ENCODE results near the gene CACNA2D3. TPM values are rescaled to one million over a fixed set of nuclear protein-coding genes. Genes with fewer than 3 reads are reported as not detected.

Gene CACNA2D3
- polyA plus RNA-seq, 1 donor from 2014 or later, result 26.2 TPM

GRCh38 chr3:54511766-54512365 lies 389.5 kb downstream of the CACNA2D3 start:
- Histone ChIP-seq H3K27me3 (ENCODE audit: insufficient read depth, low read depth, low read length) (no peaks in the 10 kb centered on the region), H2AFZ (ENCODE audit: low read depth, low read length) (no peak overlapping the region), H3K4me2 (ENCODE audit: low read length) (no peak overlapping the region), H3K9ac (ENCODE audit: low read length) (no peak overlapping the region), H3K36me3 (ENCODE audit: insufficient read depth, low read length) (no peaks in the 10 kb centered on the region), H3K9me2 (ENCODE audit: insufficient read depth, low read length) (no peaks in the 10 kb centered on the region), H3F3A (ENCODE audit: insufficient read depth, low read length, poor library complexity, severe bottlenecking) (no peaks in the 10 kb centered on the region), H3K27ac (ENCODE audit: low read length) (no peak overlapping the region), H4K20me1 (ENCODE audit: insufficient read depth) (no peaks in the 10 kb centered on the region), H3K9me3 (ENCODE audit: low read length) (no peaks in the 10 kb centered on the region), H3K79me2 (replicated peaks; ENCODE audit: insufficient read depth, low read length) (no peaks in the 10 kb centered on the region), H3K4me3 (ENCODE audit: low read length) (no peak overlapping the region)
- TF ChIP-seq TAF1 (IDR thresholded peaks at IDR 0.05; ENCODE audit: low read depth), result no peak
- TF ChIP-seq REST (IDR thresholded peaks at IDR 0.05; ENCODE audit: borderline replicate concordance), result no peak
- no peak for TF ChIP-seq RAD21 (conservative IDR thresholded peaks at IDR 0.05)
- no peak for TF ChIP-seq SMC3 (conservative IDR thresholded peaks at IDR 0.05; ENCODE audit: poor library complexity)
- no peak for TF ChIP-seq EZH2 (IDR thresholded peaks at IDR 0.05; ENCODE audit: borderline replicate concordance, insufficient read depth, low read length, poor library complexity, severe bottlenecking)
- no peak for TF ChIP-seq POLR2AphosphoS5 (IDR thresholded peaks at IDR 0.05)
- TF ChIP-seq CTCF (IDR thresholded peaks at IDR 0.05; ENCODE audit: poor library complexity, severe bottlenecking), result no peak
- TF ChIP-seq MXI1 (conservative IDR thresholded peaks at IDR 0.05; ENCODE audit: poor library complexity, severe bottlenecking), result no peak
- TF ChIP-seq EP300 (conservative IDR thresholded peaks at IDR 0.05; ENCODE audit: poor library complexity, severe bottlenecking), result no peak

- no peaks in the 10 kb centered on the region for H3K79me2 ChIP-seq (replicated peaks; ENCODE audit: insufficient read depth, low read length)
- H4K20me1 ChIP-seq (ENCODE audit: insufficient read depth), result no peaks in the 10 kb centered on the region
- no peak for TF ChIP-seq RAD21 (conservative IDR thresholded peaks at IDR 0.05)
- no peak for TF ChIP-seq TAF1 (IDR thresholded peaks at IDR 0.05; ENCODE audit: low read depth)
- no peak for TF ChIP-seq POLR2AphosphoS5 (IDR thresholded peaks at IDR 0.05)
- TF ChIP-seq SMC3 (conservative IDR thresholded peaks at IDR 0.05; ENCODE audit: poor library complexity), result no peak
- no peak for TF ChIP-seq EP300 (conservative IDR thresholded peaks at IDR 0.05; ENCODE audit: poor library complexity, severe bottlenecking)
- TF ChIP-seq REST (IDR thresholded peaks at IDR 0.05; ENCODE audit: borderline replicate concordance), result no peak
- TF ChIP-seq EZH2 (IDR thresholded peaks at IDR 0.05; ENCODE audit: borderline replicate concordance, insufficient read depth, low read length, poor library complexity, severe bottlenecking), result no peak
- no peak for TF ChIP-seq CTCF (IDR thresholded peaks at IDR 0.05; ENCODE audit: poor library complexity, severe bottlenecking)
- TF ChIP-seq MXI1 (conservative IDR thresholded peaks at IDR 0.05; ENCODE audit: poor library complexity, severe bottlenecking), result no peak
- no peak overlapping the region for H2AFZ ChIP-seq (ENCODE audit: low read depth, low read length)
- H3K9ac ChIP-seq (ENCODE audit: low read length), result no peak overlapping the region
- H3K4me2 ChIP-seq (ENCODE audit: low read length), result no peak overlapping the region
- H3K9me2 ChIP-seq (ENCODE audit: insufficient read depth, low read length), result no peaks in the 10 kb centered on the region
- H3K4me3 ChIP-seq (ENCODE audit: low read length), result no peak overlapping the region
- no peaks in the 10 kb centered on the region for H3K27me3 ChIP-seq (ENCODE audit: insufficient read depth, low read depth, low read length)
- H3K36me3 ChIP-seq (ENCODE audit: insufficient read depth, low read length), result no peaks in the 10 kb centered on the region
- no peak overlapping the region for H3K27ac ChIP-seq (ENCODE audit: low read length)
- no peaks in the 10 kb centered on the region for H3F3A ChIP-seq (ENCODE audit: insufficient read depth, low read length, poor library complexity, severe bottlenecking)
- no peaks in the 10 kb centered on the region for H3K9me3 ChIP-seq (ENCODE audit: low read length)
Observed at GRCh38 chr3:54514006-54514405, 391.7 kb downstream of the CACNA2D3 start.

Data from neural cell (in vitro differentiated cells).